Ovary (tissue), 3 donors: ENCODE results near the gene DFFA.

Experiments used
- EP300 ChIP-seq: sonication (generic); formaldehyde crosslinking; IDR thresholded peaks from one replicate; pipeline ENCODE4 v1.6.1; 2017; ENCODE audit warnings: antibody characterized with exemption
- POLR2A ChIP-seq: fragments of 450-650 bp; IDR thresholded peaks from one replicate; pipeline ENCODE4 v1.6.1; 2017; ENCODE audit warnings: antibody characterized with exemption, mild to moderate bottlenecking, moderate library complexity
- TF ChIP-seq, protein P1 (sequence below), 3 donors: fragments of 450-650 bp in 2 of 3; fragments of 200-600 bp in 1 of 3; IDR thresholded peaks; one replicate each; pipeline versions ENCODE4 v1.5.1 to v1.8.0; 2016 to 2022; ENCODE audit warnings: antibody characterized with exemption in 3 of 3, mild to moderate bottlenecking in 1 of 3
- donor health status: DM: no; HTN: no; CAD: no.

- TF ChIP-seq POLR2A (no peak), EP300 (no peak)
- TF ChIP-seq, protein P1, sequence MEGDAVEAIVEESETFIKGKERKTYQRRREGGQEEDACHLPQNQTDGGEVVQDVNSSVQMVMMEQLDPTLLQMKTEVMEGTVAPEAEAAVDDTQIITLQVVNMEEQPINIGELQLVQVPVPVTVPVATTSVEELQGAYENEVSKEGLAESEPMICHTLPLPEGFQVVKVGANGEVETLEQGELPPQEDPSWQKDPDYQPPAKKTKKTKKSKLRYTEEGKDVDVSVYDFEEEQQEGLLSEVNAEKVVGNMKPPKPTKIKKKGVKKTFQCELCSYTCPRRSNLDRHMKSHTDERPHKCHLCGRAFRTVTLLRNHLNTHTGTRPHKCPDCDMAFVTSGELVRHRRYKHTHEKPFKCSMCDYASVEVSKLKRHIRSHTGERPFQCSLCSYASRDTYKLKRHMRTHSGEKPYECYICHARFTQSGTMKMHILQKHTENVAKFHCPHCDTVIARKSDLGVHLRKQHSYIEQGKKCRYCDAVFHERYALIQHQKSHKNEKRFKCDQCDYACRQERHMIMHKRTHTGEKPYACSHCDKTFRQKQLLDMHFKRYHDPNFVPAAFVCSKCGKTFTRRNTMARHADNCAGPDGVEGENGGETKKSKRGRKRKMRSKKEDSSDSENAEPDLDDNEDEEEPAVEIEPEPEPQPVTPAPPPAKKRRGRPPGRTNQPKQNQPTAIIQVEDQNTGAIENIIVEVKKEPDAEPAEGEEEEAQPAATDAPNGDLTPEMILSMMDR (IDR thresholded peaks at IDR 0.05), result no peak
Observed at GRCh38 chr1:10450156-10450814, 22.0 kb downstream of the DFFA start.
